ENCODE results near the gene ZNF324. TPM values are rescaled to one million over a fixed set of nuclear protein-coding genes. Genes with fewer than 3 reads are reported as not detected.

The ZNF324 gene
- total and polyA plus RNA-seq, 2 of the 8 experiments (the other 6 are each of a cell fraction or from before 2014, with no cell fraction given) = 5.1 to 5.8 TPM

- POLR2A ChIA-PET (ENCODE audit: partially characterized antibody) = interaction anchor here (1.2 to 21.3 kb wide), 6 partner anchors 10 to 114 kb away, joined by 3 to 650 read pairs (median 46); partner anchors contain the start of genes CHMP2A, TRIM28, UBE2M and ZNF584
- H3K27ac ChIP-seq (ENCODE audit: low read depth, low read length) = no peak overlapping the region
- peak overlapping the region; percentile 71 for H3K18ac ChIP-seq (ENCODE audit: extremely low read depth, low read length)
- peak overlapping the region; percentile 71; the same call in 1 of the 2 replicates for H2BK5ac ChIP-seq (ENCODE audit: low read depth, low read length)
- H4K5ac ChIP-seq (ENCODE audit: insufficient read length, low read depth, low read length) = no peak overlapping the region
- H3K56ac ChIP-seq (replicated peaks; ENCODE audit: insufficient read length, low read depth, low read length) = no peak overlapping the region
- H4K8ac ChIP-seq (ENCODE audit: extremely low read depth, insufficient read depth, low read length) = peak overlapping the region; percentile 4; the same call in 1 of the 2 replicates
- 68% methylated on average over 2 of the region's 3 CpGs; no CpG with 5 or more reads in 1 of the 2 experiments for WGBS, 2 experiments (ENCODE audit: extremely low coverage in 1 of 2, insufficient coverage in 1 of 2, insufficient read length in 1 of 2, insufficient replicate concordance in 2 of 2, low coverage in 1 of 2, low lambda C conversion rate in 2 of 2, missing lambda C conversion rate in 1 of 2)
- H3K9me3 ChIP-seq (ENCODE audit: insufficient read depth in 2 of 2, low read depth in 1 of 2, low read length in 1 of 2) = no peaks in the 10 kb centered on the region
- DNase-seq (ENCODE audit: low read depth in 1 of 2, low spot score in 2 of 2) (no peak), FAIRE-seq (no peak)
- peak overlapping the region; percentile 55 for H3K4ac ChIP-seq (replicated peaks; ENCODE audit: insufficient read length, low read depth, low read length)
- H4K91ac ChIP-seq (replicated peaks; ENCODE audit: insufficient read length, low read length) = no peak overlapping the region
- no peak overlapping the region for H3K23ac ChIP-seq (ENCODE audit: insufficient read length)
- H2BK20ac ChIP-seq (ENCODE audit: low read length) = peak overlapping the region; percentile 80; the same call in 1 of the 2 replicates
- peak overlapping the region; percentile 90 for H2AK5ac ChIP-seq (ENCODE audit: low read depth, low read length)
- CTCF ChIA-PET (ENCODE audit: partially characterized antibody) = interaction anchor here (0.9 to 1.1 kb wide), 3 partner anchors 28 to 59 kb away, joined by 3 read pairs; no protein-coding TSS in a partner anchor
- peak overlapping the region; percentile 68; the same call in 1 of the 2 replicates for H2BK12ac ChIP-seq (ENCODE audit: low read depth, low read length)
- H3K4me3 ChIP-seq (ENCODE audit: extremely low read depth in 1 of 4, insufficient read depth in 2 of 4, low read depth in 3 of 4, low read length in 4 of 4) = no peak overlapping the region
- H3K4me2 ChIP-seq (ENCODE audit: insufficient read depth in 1 of 2, low read depth in 2 of 2, low read length in 2 of 2) = peak overlapping the region in 1 of 2 experiments; percentile 28; a peak in 2 of 4 replicates
- H2BK15ac ChIP-seq (ENCODE audit: low read length) = no peak overlapping the region
- peaks cover 0 to 11% of the 10 kb centered on the region in 2 experiments; a peak in 1 of 4 replicates for H3K79me2 ChIP-seq (ENCODE audit: control insufficient read depth in 1 of 2, insufficient read depth in 2 of 2, low read length in 2 of 2)
- H3K9ac ChIP-seq (replicated peaks in 1 of 4; ENCODE audit: extremely low read depth in 1 of 4, low read depth in 3 of 4, low read length in 3 of 4) = 0 out of 7 replicates have a peak overlapping the region, but pooled peaks of 1 of the 4 experiments have one; percentile 12
- H3K14ac ChIP-seq (ENCODE audit: insufficient read length) = no peak overlapping the region
- H3K27me3 ChIP-seq (replicated peaks in 1 of 4; ENCODE audit: control insufficient read depth in 3 of 4, extremely low read depth in 1 of 4, insufficient read depth in 3 of 4, low read length in 3 of 4) = no peaks in the 10 kb centered on the region; a peak in 1 of 7 replicates
- H4K20me1 ChIP-seq (replicated peaks in 1 of 2; ENCODE audit: control insufficient read depth in 1 of 2, insufficient read depth in 2 of 2, low read length in 2 of 2) = peaks cover 0 to 5% of the 10 kb centered on the region in 2 experiments
- H2AFZ ChIP-seq (ENCODE audit: low read length) = no peak overlapping the region
- H2BK120ac ChIP-seq (replicated peaks; ENCODE audit: low read depth, low read length) = no peak overlapping the region
- H3K36me3 ChIP-seq (ENCODE audit: control insufficient read depth in 2 of 4, insufficient read depth in 4 of 4, low read length in 3 of 4) = no peaks in the 10 kb centered on the region
- TF ChIP-seq HDAC2 (IDR thresholded peaks at IDR 0.05; ENCODE audit: borderline replicate concordance in 1 of 2, low read depth in 2 of 2, low read length in 2 of 2) (no peak), SRF (IDR thresholded peaks at IDR 0.05; ENCODE audit: low read depth, low read length) (no peak), POLR2A (IDR thresholded peaks at IDR 0.05; ENCODE audit: control extremely low read depth in 1 of 2, low read depth in 2 of 2, low read length in 2 of 2) (no peak), KDM4A (IDR thresholded peaks at IDR 0.05; ENCODE audit: low read depth, low read length, severe bottlenecking) (no peak), POLR2AphosphoS5 (IDR thresholded peaks at IDR 0.05; ENCODE audit: low read depth, low read length) (no peak), ZNF274 (IDR thresholded peaks at IDR 0.05; ENCODE audit: borderline replicate concordance, extremely low read depth, low read length) (no peak), SP4 (IDR thresholded peaks at IDR 0.05; ENCODE audit: low read length) (no peak), TBP (IDR thresholded peaks at IDR 0.05; ENCODE audit: low read depth, low read length) (no peak), MAFK (IDR thresholded peaks at IDR 0.05; ENCODE audit: low read depth, low read length) (no peak)
- TF ChIP-seq, protein P1, sequence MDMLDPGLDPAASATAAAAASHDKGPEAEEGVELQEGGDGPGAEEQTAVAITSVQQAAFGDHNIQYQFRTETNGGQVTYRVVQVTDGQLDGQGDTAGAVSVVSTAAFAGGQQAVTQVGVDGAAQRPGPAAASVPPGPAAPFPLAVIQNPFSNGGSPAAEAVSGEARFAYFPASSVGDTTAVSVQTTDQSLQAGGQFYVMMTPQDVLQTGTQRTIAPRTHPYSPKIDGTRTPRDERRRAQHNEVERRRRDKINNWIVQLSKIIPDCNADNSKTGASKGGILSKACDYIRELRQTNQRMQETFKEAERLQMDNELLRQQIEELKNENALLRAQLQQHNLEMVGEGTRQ (IDR thresholded peaks at IDR 0.05; ENCODE audit: low read length) = no peak
- TF ChIP-seq, protein P2, sequence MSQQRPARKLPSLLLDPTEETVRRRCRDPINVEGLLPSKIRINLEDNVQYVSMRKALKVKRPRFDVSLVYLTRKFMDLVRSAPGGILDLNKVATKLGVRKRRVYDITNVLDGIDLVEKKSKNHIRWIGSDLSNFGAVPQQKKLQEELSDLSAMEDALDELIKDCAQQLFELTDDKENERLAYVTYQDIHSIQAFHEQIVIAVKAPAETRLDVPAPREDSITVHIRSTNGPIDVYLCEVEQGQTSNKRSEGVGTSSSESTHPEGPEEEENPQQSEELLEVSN (IDR thresholded peaks at IDR 0.05) = no peak
- H3K79me1 ChIP-seq (ENCODE audit: low read depth, low read length) = peaks cover 2% of the 10 kb centered on the region; the same call in 1 of the 2 replicates
- H3K4me1 ChIP-seq (replicated peaks in 1 of 4; ENCODE audit: control insufficient read depth in 3 of 4, insufficient read depth in 4 of 4, low read length in 3 of 4) = peaks cover 0 to 15% (median 10%) of the 10 kb centered on the region in 4 experiments; a peak in 6 of 7 replicates
- H3K23me2 ChIP-seq (ENCODE audit: low read depth, low read length) = peaks cover 7% of the 10 kb centered on the region
Measured at GRCh38 chr19:58522709-58523108, 55.8 kb downstream of the ZNF324 start.
